ENCODE measurements around the gene MRPL32.
A peak's percentile ranks its signal among the peaks of the same experiment; 100 is the strongest.

Gene MRPL32

GRCh38 chr7:42914421-42915045 lies 17.6 kb upstream of the MRPL32 start:
- Mint-ChIP-seq H3K4me3 (no peak overlapping the region), H3K36me3 (peaks cover 50% of the 10 kb centered on the region), H3K4me1 (peaks cover 31% of the 10 kb centered on the region), H3K27me3 (no peaks in the 10 kb centered on the region), H3K9me3 (no peaks in the 10 kb centered on the region), H3K27ac (no peak overlapping the region)
- ATAC-seq: no peak

- Mint-ChIP-seq H3K27ac (no peak overlapping the region), H3K4me3 (no peak overlapping the region), H3K4me1 (peaks cover 26% of the 10 kb centered on the region), H3K9me3 (no peaks in the 10 kb centered on the region), H3K27me3 (no peaks in the 10 kb centered on the region), H3K36me3 (peaks cover 58% of the 10 kb centered on the region)
- ATAC-seq: no peak
Measured at GRCh38 chr7:42915356-42915755, 16.8 kb upstream of the MRPL32 start.

- peaks cover 54% of the 10 kb centered on the region for H3K36me3 Mint-ChIP-seq
- H3K27ac Mint-ChIP-seq: no peak overlapping the region
- no peaks in the 10 kb centered on the region for H3K9me3 Mint-ChIP-seq
- no peak for ATAC-seq
- H3K27me3 Mint-ChIP-seq: no peaks in the 10 kb centered on the region
- H3K4me3 Mint-ChIP-seq: no peak overlapping the region
- no peaks in the 10 kb centered on the region for H3K4me1 Mint-ChIP-seq
Measured at GRCh38 chr7:42922017-42922753, 10.0 kb upstream of the MRPL32 start.

- no peak for ATAC-seq
- Mint-ChIP-seq H3K27ac (no peak overlapping the region), H3K9me3 (no peaks in the 10 kb centered on the region), H3K27me3 (no peaks in the 10 kb centered on the region), H3K4me1 (peaks cover 10% of the 10 kb centered on the region), H3K4me3 (no peak overlapping the region), H3K36me3 (peaks cover 42% of the 10 kb centered on the region)
Measured at GRCh38 chr7:42924223-42924838, 7.8 kb upstream of the MRPL32 start.

GRCh38 chr7:42925630-42926029 lies 6.5 kb upstream of the MRPL32 start:
- Mint-ChIP-seq H3K9me3 (no peaks in the 10 kb centered on the region), H3K27ac (no peak overlapping the region), H3K36me3 (peaks cover 30% of the 10 kb centered on the region), H3K4me3 (no peak overlapping the region), H3K4me1 (peaks cover 19% of the 10 kb centered on the region), H3K27me3 (no peaks in the 10 kb centered on the region)
- ATAC-seq: no peak

GRCh38 chr7:42926204-42926603 lies 6.0 kb upstream of the MRPL32 start:
- no peak for ATAC-seq

GRCh38 chr7:42928754-42929153 lies 3.4 kb upstream of the MRPL32 start:
- no peaks in the 10 kb centered on the region for H3K27me3 Mint-ChIP-seq
- H3K4me1 Mint-ChIP-seq: peaks cover 33% of the 10 kb centered on the region
- no peak overlapping the region for H3K4me3 Mint-ChIP-seq
- no peaks in the 10 kb centered on the region for H3K9me3 Mint-ChIP-seq
- H3K36me3 Mint-ChIP-seq: peaks cover 9% of the 10 kb centered on the region
- ATAC-seq: no peak
- H3K27ac Mint-ChIP-seq: no peak overlapping the region

More at GRCh38 chr7:42926204-42926603, 6.0 kb upstream of the MRPL32 start:
- Mint-ChIP-seq H3K36me3 (peaks cover 24% of the 10 kb centered on the region), H3K27ac (no peak overlapping the region), H3K9me3 (no peaks in the 10 kb centered on the region), H3K27me3 (no peaks in the 10 kb centered on the region), H3K4me3 (no peak overlapping the region), H3K4me1 (peaks cover 19% of the 10 kb centered on the region)

- ATAC-seq: no peak
- Mint-ChIP-seq H3K4me3 (no peak overlapping the region), H3K9me3 (no peaks in the 10 kb centered on the region), H3K27me3 (no peaks in the 10 kb centered on the region), H3K4me1 (peaks cover 39% of the 10 kb centered on the region), H3K27ac (no peak overlapping the region), H3K36me3 (peaks cover 8% of the 10 kb centered on the region)
Measured at GRCh38 chr7:42929449-42929848, 2.7 kb upstream of the MRPL32 start.

- H3K27me3 Mint-ChIP-seq: no peaks in the 10 kb centered on the region
- peak overlapping the region; percentile 97 for H3K4me3 Mint-ChIP-seq
- no peaks in the 10 kb centered on the region for H3K9me3 Mint-ChIP-seq
- H3K4me1 Mint-ChIP-seq: peaks cover 43% of the 10 kb centered on the region
- ATAC-seq: no peak
- peaks cover 5% of the 10 kb centered on the region for H3K36me3 Mint-ChIP-seq
- H3K27ac Mint-ChIP-seq: peak overlapping the region; percentile 96
Measured at GRCh38 chr7:42930889-42931288, 1.3 kb upstream of the MRPL32 start.

GRCh38 chr7:42931447-42931833 lies 736 bp upstream of the MRPL32 start:
- H3K4me3 Mint-ChIP-seq: peak overlapping the region; percentile 97
- H3K36me3 Mint-ChIP-seq: peaks cover 8% of the 10 kb centered on the region
- peak overlapping the region; percentile 96 for H3K27ac Mint-ChIP-seq
- H3K4me1 Mint-ChIP-seq: peaks cover 45% of the 10 kb centered on the region
- no peak for ATAC-seq
- no peaks in the 10 kb centered on the region for H3K27me3 Mint-ChIP-seq
- no peaks in the 10 kb centered on the region for H3K9me3 Mint-ChIP-seq

- Mint-ChIP-seq H3K27ac (peak overlapping the region; percentile 96), H3K4me3 (peak overlapping the region; percentile 97), H3K36me3 (peaks cover 17% of the 10 kb centered on the region), H3K27me3 (no peaks in the 10 kb centered on the region), H3K9me3 (no peaks in the 10 kb centered on the region), H3K4me1 (peaks cover 45% of the 10 kb centered on the region)
- no peak for ATAC-seq
Measured at GRCh38 chr7:42932811-42933591, 825 bp downstream of the MRPL32 start.

GRCh38 chr7:42934291-42934690 lies 2.1 kb downstream of the MRPL32 start:
- H3K4me1 Mint-ChIP-seq: peaks cover 34% of the 10 kb centered on the region
- no peak overlapping the region for H3K4me3 Mint-ChIP-seq
- H3K27ac Mint-ChIP-seq: no peak overlapping the region
- no peak for ATAC-seq
- H3K36me3 Mint-ChIP-seq: peaks cover 25% of the 10 kb centered on the region
- no peaks in the 10 kb centered on the region for H3K9me3 Mint-ChIP-seq
- H3K27me3 Mint-ChIP-seq: no peaks in the 10 kb centered on the region

- H3K9me3 Mint-ChIP-seq: no peaks in the 10 kb centered on the region
- no peak for ATAC-seq
- H3K4me1 Mint-ChIP-seq: peaks cover 33% of the 10 kb centered on the region
- peaks cover 25% of the 10 kb centered on the region for H3K36me3 Mint-ChIP-seq
- H3K27me3 Mint-ChIP-seq: no peaks in the 10 kb centered on the region
- no peak overlapping the region for H3K4me3 Mint-ChIP-seq
- H3K27ac Mint-ChIP-seq: no peak overlapping the region
Measured at GRCh38 chr7:42935861-42936260, 3.7 kb downstream of the MRPL32 start.

- Mint-ChIP-seq H3K27ac (peak overlapping the region; percentile 58), H3K9me3 (no peaks in the 10 kb centered on the region), H3K27me3 (no peaks in the 10 kb centered on the region), H3K4me1 (peaks cover 12% of the 10 kb centered on the region), H3K36me3 (peaks cover 37% of the 10 kb centered on the region), H3K4me3 (no peak overlapping the region)
- no peak for ATAC-seq
Measured at GRCh38 chr7:42939457-42940240, 7.5 kb downstream of the MRPL32 start.

All from stimulated activated memory B cell treated with anti-CD40 and anti-IgM and Interleukin-4, amounts not matched to agents 10 μg/mL and 1 μg/mL and 100 μg/mL, for 72 hours (primary cell).